Activated CD8-positive, alpha-beta T cell treated with anti-CD3 and anti-CD28 coated beads for 36 hours (primary cell): ENCODE measurements around the gene MITF. TPM values are rescaled to one million over a fixed set of nuclear protein-coding genes. Genes with fewer than 3 reads are reported as not detected.

Source experiments
- ATAC-seq: fragments of 200-7000 bp; cut with Tn5 transposase; one replicate; pipeline ENCODE4 v1.10.0; 2021; ENCODE audit warnings: mild to moderate bottlenecking, moderate library complexity
- CTCF ChIA-PET: fragments of 350-600 bp; sonication (Branson Sonifier 250); formaldehyde crosslinking; loops from one replicate; lab custom pipeline; 2021; ENCODE audit warnings: antibody characterized with exemption; lab: Charles Lee
- POLR2A ChIA-PET: fragments of 350-600 bp; sonication (Branson Sonifier 250); formaldehyde crosslinking; loops from one replicate; lab custom pipeline; 2021; ENCODE audit warnings: antibody characterized with exemption; lab: Charles Lee
- DNase-seq: peaks from one replicate; pipeline ENCODE4 v3.0.0-alpha.2; 2020
- H3K27ac Mint-ChIP-seq: one replicate; pipeline ENCODE4 v1.8.0; 2021; ENCODE audit warnings: mild to moderate bottlenecking, mixed read lengths
- H3K27me3 Mint-ChIP-seq: one replicate; pipeline ENCODE4 v1.8.0; 2021; ENCODE audit warnings: mixed read lengths
- H3K36me3 Mint-ChIP-seq: one replicate; pipeline ENCODE4 v1.8.0; 2021; ENCODE audit warnings: low read depth, mixed read lengths
- H3K4me1 Mint-ChIP-seq: one replicate; pipeline ENCODE4 v1.8.0; 2021; ENCODE audit warnings: low read depth, mixed read lengths
- H3K4me3 Mint-ChIP-seq: one replicate; pipeline ENCODE4 v1.8.0; 2021; ENCODE audit warnings: mild to moderate bottlenecking, moderate library complexity, mixed read lengths
- H3K9me3 Mint-ChIP-seq: one replicate; pipeline ENCODE4 v1.8.0; 2021; ENCODE audit warnings: mixed read lengths
- intact Hi-C: fragments of 100-400 bp; cut with micrococcal nuclease; formaldehyde crosslinking; loops from one replicate; pipeline ENCODE4 v1.10.0; 2022
- total RNA-seq, 2 experiments: library from RNA; stranded (reverse); gene quantifications; one replicate each; pipeline ENCODE4 v1.2.3, GENCODE V29; 2021
- TF ChIP-seq, protein P1 (sequence below): fragments of 200-600 bp; IDR thresholded peaks from one replicate; pipeline ENCODE4 v1.8.0; 2022; ENCODE audit warnings: antibody characterized with exemption, mild to moderate bottlenecking

MITF gene
- total RNA-seq, 2 experiments from 2014 or later: not detected

DNA sequence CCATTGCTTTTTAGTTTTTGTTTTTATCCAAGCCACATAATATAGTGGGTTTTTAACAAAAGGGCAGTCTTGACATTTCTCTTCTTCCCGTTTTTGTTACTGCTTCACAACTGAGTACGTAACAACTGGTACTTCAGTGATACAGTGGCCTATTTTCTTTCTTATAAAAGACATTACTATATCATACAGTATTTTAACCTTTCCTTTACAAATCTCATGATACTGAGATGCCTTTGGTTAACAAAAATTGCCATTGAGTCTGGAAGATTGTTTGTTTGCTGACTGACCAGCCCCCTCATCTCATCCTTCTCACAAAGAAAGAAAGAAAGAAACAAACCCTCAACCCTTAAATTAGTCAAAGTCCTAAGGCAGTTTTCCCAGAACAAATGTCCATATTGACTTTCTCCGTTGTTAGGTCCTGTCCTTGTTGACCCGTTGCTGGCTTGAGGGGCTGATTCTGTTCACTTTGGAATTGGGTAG lies 183.3 kb downstream of the MITF start:
- ATAC-seq: no peak
- H3K4me3 Mint-ChIP-seq: no peak overlapping the region
- no peak overlapping the region for H3K27ac Mint-ChIP-seq
- CTCF ChIA-PET: no interaction called here
- no peaks in the 10 kb centered on the region for H3K36me3 Mint-ChIP-seq
- H3K9me3 Mint-ChIP-seq: no peaks in the 10 kb centered on the region
- peaks cover 1% of the 10 kb centered on the region for H3K27me3 Mint-ChIP-seq
- DNase-seq: no peak
- POLR2A ChIA-PET: no interaction called here
- intact Hi-C loops: no loop called here
- H3K4me1 Mint-ChIP-seq: no peaks in the 10 kb centered on the region
- TF ChIP-seq, protein P1, sequence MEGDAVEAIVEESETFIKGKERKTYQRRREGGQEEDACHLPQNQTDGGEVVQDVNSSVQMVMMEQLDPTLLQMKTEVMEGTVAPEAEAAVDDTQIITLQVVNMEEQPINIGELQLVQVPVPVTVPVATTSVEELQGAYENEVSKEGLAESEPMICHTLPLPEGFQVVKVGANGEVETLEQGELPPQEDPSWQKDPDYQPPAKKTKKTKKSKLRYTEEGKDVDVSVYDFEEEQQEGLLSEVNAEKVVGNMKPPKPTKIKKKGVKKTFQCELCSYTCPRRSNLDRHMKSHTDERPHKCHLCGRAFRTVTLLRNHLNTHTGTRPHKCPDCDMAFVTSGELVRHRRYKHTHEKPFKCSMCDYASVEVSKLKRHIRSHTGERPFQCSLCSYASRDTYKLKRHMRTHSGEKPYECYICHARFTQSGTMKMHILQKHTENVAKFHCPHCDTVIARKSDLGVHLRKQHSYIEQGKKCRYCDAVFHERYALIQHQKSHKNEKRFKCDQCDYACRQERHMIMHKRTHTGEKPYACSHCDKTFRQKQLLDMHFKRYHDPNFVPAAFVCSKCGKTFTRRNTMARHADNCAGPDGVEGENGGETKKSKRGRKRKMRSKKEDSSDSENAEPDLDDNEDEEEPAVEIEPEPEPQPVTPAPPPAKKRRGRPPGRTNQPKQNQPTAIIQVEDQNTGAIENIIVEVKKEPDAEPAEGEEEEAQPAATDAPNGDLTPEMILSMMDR: no peak

DNA sequence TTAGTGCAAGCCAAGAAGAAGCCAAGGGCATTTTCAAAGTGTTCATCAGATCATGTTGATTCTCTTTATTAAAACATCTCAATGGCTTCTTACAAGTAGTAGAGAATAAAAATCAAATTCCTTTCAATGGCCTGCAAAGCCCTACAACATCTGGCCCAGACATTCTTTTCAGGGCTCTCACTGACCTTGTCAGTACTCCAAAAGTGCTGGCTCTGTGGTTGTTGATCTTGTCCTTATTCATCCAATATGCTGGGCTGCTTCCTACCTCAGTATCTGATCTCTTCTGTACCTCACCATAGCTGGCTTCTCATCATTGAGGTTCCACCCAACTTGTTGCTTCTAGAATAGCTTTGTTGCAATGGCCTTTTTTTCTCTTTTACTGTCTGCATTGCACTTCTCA lies 186.2 kb downstream of the MITF start:
- Mint-ChIP-seq H3K9me3 (no peaks in the 10 kb centered on the region), H3K27me3 (no peaks in the 10 kb centered on the region), H3K36me3 (no peaks in the 10 kb centered on the region), H3K4me1 (no peaks in the 10 kb centered on the region), H3K27ac (no peak overlapping the region), H3K4me3 (no peak overlapping the region)
- TF ChIP-seq, protein P1: no peak
- intact Hi-C loops: no loop called here
- POLR2A ChIA-PET: no interaction called here
- CTCF ChIA-PET: no interaction called here
- ATAC-seq: no peak
- no peak for DNase-seq

DNA sequence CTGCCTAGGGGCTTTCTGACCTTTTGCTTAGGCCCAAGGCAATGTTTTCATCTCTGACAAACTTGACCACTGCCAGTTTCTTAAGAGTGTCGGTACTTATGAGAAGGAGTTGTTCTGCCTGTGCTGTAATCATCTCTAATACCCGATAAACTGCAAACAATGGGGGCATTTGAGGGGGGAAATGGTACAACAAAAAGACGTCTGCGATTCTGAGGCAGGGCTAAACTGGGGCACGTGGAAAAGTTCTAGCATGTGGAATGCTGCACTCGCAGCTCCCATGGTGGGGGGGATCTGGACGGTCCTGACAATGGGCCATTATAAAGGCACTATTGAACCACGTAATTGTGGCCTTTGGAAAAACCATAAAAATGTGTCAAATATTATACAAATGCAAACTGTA lies 187.1 kb downstream of the MITF start:
- no peak for DNase-seq
- Mint-ChIP-seq H3K4me1 (no peaks in the 10 kb centered on the region), H3K36me3 (no peaks in the 10 kb centered on the region), H3K27me3 (no peaks in the 10 kb centered on the region), H3K4me3 (no peak overlapping the region), H3K9me3 (no peaks in the 10 kb centered on the region), H3K27ac (no peak overlapping the region)
- no peak for ATAC-seq
- CTCF ChIA-PET: no interaction called here
- intact Hi-C loops: no loop called here
- TF ChIP-seq, protein P1: no peak
- POLR2A ChIA-PET: no interaction called here

DNA sequence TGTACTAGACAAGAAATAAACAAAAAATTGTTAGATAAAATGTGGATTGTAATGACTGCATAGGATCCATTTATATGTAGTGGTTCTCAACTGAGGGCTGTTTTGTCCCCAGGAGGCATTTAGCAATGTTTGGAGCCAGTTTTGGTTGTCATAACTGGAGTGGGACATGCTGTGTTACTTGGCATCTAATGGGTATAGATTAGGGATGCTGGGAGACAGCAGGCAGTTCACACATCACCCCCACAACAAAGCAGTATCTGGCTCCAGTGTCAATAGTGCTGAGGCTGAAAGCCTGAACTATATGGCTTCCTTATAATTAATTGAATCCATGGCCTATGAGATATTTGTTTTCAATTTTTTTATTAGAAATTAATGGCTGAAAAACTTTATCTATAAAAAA lies 188.3 kb downstream of the MITF start:
- ATAC-seq (no peak), DNase-seq (no peak)
- intact Hi-C loops: no loop called here
- ChIA-PET CTCF (no interaction called here), POLR2A (no interaction called here)
- Mint-ChIP-seq H3K4me3 (no peak overlapping the region), H3K9me3 (no peaks in the 10 kb centered on the region), H3K4me1 (no peaks in the 10 kb centered on the region), H3K27ac (no peak overlapping the region), H3K36me3 (no peaks in the 10 kb centered on the region), H3K27me3 (no peaks in the 10 kb centered on the region)
- TF ChIP-seq, protein P1: no peak

DNA sequence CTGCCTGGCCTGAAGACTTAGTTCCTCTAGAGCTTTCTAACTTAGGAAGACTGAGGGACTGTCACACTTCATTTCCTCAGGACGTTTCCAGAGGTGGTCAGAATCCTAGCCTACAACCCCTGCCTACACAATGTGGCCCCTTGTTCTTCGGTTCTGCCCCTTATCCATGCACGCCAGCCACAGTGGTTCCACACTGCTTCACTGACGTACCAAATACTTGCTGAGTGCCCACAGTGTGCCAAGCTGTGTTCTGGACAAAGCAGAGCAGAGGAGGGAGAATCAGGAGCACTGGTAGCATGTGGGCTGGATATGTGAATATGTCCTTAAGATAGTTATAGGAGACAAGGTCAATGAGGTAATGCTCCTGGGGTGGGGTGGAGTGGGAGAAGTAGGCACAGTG lies 189.8 kb downstream of the MITF start:
- Mint-ChIP-seq H3K36me3 (no peaks in the 10 kb centered on the region), H3K4me3 (no peak overlapping the region), H3K27me3 (no peaks in the 10 kb centered on the region), H3K4me1 (no peaks in the 10 kb centered on the region), H3K9me3 (no peaks in the 10 kb centered on the region), H3K27ac (no peak overlapping the region)
- ChIA-PET POLR2A (no interaction called here), CTCF (no interaction called here)
- intact Hi-C loops: no loop called here
- ATAC-seq: no peak
- no peak for DNase-seq
- TF ChIP-seq, protein P1: no peak
